Measurements from ENCODE around the gene PDE11A. TPM values are rescaled to one million over a fixed set of nuclear protein-coding genes. Genes with fewer than 3 reads are reported as not detected.

The PDE11A gene
- total and polyA plus RNA-seq, 2 experiments from 2014 or later, result 0.08 to 0.73 TPM

DNA sequence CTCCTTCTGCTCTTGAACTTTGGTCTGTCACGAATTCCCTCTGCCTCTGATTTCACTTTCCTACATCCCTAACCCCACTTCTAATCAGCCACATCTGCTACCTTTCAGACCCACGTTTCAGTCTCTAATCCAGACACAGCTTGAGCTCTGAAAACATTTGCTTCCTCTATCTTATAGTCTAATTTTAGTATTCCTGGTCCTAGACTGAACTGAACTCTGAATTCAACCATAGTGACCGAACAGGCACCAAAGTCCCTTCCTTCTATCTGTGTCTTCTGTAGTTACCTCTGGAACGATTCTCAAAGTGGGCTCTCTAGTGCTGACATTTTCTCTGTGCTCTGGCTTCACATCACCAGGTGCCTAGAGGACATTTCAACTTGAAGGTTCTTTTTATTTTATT lies 156.2 kb downstream of the PDE11A start:
- Mint-ChIP-seq H3K4me3 (no peak overlapping the region), H3K9me3 (no peaks in the 10 kb centered on the region), H3K27ac (no peak overlapping the region), H3K36me3 (ENCODE audit: low read depth) (no peaks in the 10 kb centered on the region), H3K27me3 (ENCODE audit: insufficient read depth, low read depth, poor library complexity) (no peaks in the 10 kb centered on the region), H3K4me1 (no peaks in the 10 kb centered on the region)
- no peak overlapping the region for H3K4me3 ChIP-seq
- no peak for DNase-seq (ENCODE audit: low spot score)
- TF ChIP-seq ZNF331 (CRISPR knock-in tag; IDR thresholded peaks at IDR 0.05; ENCODE audit: low read depth) (no peak), NANOG (IDR thresholded peaks at IDR 0.05; ENCODE audit: borderline replicate concordance) (no peak), STAT1 (IDR thresholded peaks at IDR 0.05; ENCODE audit: unreplicated experiment) (no peak), JUNB (IDR thresholded peaks at IDR 0.05; ENCODE audit: unreplicated experiment) (no peak), EZH2 (IDR thresholded peaks at IDR 0.05; ENCODE audit: low read depth, unreplicated experiment) (no peak), EZH2phosphoT487 (IDR thresholded peaks at IDR 0.05; ENCODE audit: unreplicated experiment) (no peak), CTCF (conservative IDR thresholded peaks at IDR 0.05; ENCODE audit: low read depth in 2 of 2) (no peak), ZNF114 (CRISPR knock-in tag; IDR thresholded peaks at IDR 0.05) (no peak), ETS1 (IDR thresholded peaks at IDR 0.05) (no peak), CREB1 (CRISPR knock-in tag; IDR thresholded peaks at IDR 0.05; ENCODE audit: low read depth) (no peak)
- TF ChIP-seq, protein P1, sequence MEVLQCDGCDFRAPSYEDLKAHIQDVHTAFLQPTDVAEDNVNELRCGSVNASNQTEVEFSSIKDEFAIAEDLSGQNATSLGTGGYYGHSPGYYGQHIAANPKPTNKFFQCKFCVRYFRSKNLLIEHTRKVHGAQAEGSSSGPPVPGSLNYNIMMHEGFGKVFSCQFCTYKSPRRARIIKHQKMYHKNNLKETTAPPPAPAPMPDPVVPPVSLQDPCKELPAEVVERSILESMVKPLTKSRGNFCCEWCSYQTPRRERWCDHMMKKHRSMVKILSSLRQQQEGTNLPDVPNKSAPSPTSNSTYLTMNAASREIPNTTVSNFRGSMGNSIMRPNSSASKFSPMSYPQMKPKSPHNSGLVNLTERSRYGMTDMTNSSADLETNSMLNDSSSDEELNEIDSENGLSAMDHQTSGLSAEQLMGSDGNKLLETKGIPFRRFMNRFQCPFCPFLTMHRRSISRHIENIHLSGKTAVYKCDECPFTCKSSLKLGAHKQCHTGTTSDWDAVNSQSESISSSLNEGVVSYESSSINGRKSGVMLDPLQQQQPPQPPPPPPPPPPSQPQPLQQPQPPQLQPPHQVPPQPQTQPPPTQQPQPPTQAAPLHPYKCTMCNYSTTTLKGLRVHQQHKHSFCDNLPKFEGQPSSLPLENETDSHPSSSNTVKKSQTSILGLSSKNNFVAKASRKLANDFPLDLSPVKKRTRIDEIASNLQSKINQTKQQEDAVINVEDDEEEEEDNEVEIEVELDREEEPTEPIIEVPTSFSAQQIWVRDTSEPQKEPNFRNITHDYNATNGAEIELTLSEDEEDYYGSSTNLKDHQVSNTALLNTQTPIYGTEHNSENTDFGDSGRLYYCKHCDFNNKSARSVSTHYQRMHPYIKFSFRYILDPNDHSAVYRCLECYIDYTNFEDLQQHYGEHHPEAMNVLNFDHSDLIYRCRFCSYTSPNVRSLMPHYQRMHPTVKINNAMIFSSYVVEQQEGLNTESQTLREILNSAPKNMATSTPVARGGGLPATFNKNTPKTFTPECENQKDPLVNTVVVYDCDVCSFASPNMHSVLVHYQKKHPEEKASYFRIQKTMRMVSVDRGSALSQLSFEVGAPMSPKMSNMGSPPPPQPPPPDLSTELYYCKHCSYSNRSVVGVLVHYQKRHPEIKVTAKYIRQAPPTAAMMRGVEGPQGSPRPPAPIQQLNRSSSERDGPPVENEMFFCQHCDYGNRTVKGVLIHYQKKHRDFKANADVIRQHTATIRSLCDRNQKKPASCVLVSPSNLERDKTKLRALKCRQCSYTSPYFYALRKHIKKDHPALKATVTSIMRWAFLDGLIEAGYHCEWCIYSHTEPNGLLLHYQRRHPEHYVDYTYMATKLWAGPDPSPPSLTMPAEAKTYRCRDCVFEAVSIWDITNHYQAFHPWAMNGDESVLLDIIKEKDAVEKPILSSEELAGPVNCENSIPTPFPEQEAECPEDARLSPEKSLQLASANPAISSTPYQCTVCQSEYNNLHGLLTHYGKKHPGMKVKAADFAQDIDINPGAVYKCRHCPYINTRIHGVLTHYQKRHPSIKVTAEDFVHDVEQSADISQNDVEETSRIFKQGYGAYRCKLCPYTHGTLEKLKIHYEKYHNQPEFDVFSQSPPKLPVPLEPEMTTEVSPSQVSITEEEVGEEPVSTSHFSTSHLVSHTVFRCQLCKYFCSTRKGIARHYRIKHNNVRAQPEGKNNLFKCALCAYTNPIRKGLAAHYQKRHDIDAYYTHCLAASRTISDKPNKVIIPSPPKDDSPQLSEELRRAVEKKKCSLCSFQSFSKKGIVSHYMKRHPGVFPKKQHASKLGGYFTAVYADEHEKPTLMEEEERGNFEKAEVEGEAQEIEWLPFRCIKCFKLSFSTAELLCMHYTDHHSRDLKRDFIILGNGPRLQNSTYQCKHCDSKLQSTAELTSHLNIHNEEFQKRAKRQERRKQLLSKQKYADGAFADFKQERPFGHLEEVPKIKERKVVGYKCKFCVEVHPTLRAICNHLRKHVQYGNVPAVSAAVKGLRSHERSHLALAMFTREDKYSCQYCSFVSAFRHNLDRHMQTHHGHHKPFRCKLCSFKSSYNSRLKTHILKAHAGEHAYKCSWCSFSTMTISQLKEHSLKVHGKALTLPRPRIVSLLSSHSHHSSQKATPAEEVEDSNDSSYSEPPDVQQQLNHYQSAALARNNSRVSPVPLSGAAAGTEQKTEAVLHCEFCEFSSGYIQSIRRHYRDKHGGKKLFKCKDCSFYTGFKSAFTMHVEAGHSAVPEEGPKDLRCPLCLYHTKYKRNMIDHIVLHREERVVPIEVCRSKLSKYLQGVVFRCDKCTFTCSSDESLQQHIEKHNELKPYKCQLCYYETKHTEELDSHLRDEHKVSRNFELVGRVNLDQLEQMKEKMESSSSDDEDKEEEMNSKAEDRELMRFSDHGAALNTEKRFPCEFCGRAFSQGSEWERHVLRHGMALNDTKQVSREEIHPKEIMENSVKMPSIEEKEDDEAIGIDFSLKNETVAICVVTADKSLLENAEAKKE (CRISPR knock-in tag; IDR thresholded peaks at IDR 0.05), result no peak
- TF ChIP-seq, protein P2, sequence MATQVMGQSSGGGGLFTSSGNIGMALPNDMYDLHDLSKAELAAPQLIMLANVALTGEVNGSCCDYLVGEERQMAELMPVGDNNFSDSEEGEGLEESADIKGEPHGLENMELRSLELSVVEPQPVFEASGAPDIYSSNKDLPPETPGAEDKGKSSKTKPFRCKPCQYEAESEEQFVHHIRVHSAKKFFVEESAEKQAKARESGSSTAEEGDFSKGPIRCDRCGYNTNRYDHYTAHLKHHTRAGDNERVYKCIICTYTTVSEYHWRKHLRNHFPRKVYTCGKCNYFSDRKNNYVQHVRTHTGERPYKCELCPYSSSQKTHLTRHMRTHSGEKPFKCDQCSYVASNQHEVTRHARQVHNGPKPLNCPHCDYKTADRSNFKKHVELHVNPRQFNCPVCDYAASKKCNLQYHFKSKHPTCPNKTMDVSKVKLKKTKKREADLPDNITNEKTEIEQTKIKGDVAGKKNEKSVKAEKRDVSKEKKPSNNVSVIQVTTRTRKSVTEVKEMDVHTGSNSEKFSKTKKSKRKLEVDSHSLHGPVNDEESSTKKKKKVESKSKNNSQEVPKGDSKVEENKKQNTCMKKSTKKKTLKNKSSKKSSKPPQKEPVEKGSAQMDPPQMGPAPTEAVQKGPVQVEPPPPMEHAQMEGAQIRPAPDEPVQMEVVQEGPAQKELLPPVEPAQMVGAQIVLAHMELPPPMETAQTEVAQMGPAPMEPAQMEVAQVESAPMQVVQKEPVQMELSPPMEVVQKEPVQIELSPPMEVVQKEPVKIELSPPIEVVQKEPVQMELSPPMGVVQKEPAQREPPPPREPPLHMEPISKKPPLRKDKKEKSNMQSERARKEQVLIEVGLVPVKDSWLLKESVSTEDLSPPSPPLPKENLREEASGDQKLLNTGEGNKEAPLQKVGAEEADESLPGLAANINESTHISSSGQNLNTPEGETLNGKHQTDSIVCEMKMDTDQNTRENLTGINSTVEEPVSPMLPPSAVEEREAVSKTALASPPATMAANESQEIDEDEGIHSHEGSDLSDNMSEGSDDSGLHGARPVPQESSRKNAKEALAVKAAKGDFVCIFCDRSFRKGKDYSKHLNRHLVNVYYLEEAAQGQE (IDR thresholded peaks at IDR 0.05; ENCODE audit: unreplicated experiment), result no peak
- H3K27me3 ChIP-seq (ENCODE audit: insufficient read depth), result no peaks in the 10 kb centered on the region
- no peaks in the 10 kb centered on the region for H3K9me2 ChIP-seq (ENCODE audit: insufficient read depth)
- H3K4me1 ChIP-seq (ENCODE audit: insufficient read depth), result no peaks in the 10 kb centered on the region
- no peak overlapping the region for H2AFZ ChIP-seq
- no peak for ATAC-seq
- no peaks in the 10 kb centered on the region for H3F3A ChIP-seq (replicated peaks; ENCODE audit: low read depth)
- no peaks in the 10 kb centered on the region for H3K79me2 ChIP-seq (replicated peaks; ENCODE audit: insufficient read depth)
- no peak overlapping the region for H3K4me2 ChIP-seq
- no peak overlapping the region for H3K27ac ChIP-seq (ENCODE audit: low read depth)
- no peaks in the 10 kb centered on the region for H4K20me1 ChIP-seq (replicated peaks; ENCODE audit: insufficient read depth)
- H3K36me3 ChIP-seq (ENCODE audit: insufficient read depth), result no peaks in the 10 kb centered on the region
